Trophoblast cell (in vitro differentiated cells and primary cell): ENCODE data around the gene ARHGAP31.
A peak's percentile ranks its signal among the peaks of the same experiment; 100 is the strongest.

Source experiments
- DNase-seq, 2 donors: peaks; one replicate each; pipeline ENCODE4 v3.0.0-alpha.2; 2016
- H2AFZ ChIP-seq: 2 replicates; pipeline ENCODE4 v1.6.1; 2013; ENCODE audit warnings: low read length, moderate library complexity, mild to moderate bottlenecking; ENCODE audit not compliant: insufficient read depth, poor library complexity
- H2AK5ac ChIP-seq: 2 replicates; pipeline ENCODE4 v1.6.1; 2013; ENCODE audit warnings: mild to moderate bottlenecking, low read length
- H2BK120ac ChIP-seq: 2 replicates; pipeline ENCODE4 v1.6.1; 2013; ENCODE audit warnings: low read length, mild to moderate bottlenecking, moderate library complexity; ENCODE audit not compliant: insufficient read depth, poor library complexity
- H2BK12ac ChIP-seq: 2 replicates; pipeline ENCODE4 v1.6.1; 2013; ENCODE audit warnings: mild to moderate bottlenecking, low read length, moderate library complexity
- H2BK5ac ChIP-seq: 2 replicates; pipeline ENCODE4 v1.6.1; 2013; ENCODE audit warnings: low read length, low read depth, moderate library complexity, mild to moderate bottlenecking; ENCODE audit not compliant: poor library complexity
- H3K14ac ChIP-seq: 2 replicates; pipeline ENCODE4 v1.6.1; 2013; ENCODE audit warnings: mild to moderate bottlenecking, low read length
- H3K18ac ChIP-seq: 2 replicates; pipeline ENCODE4 v1.6.1; 2013; ENCODE audit warnings: mild to moderate bottlenecking, low read length
- H3K23ac ChIP-seq: 2 replicates; pipeline ENCODE4 v1.6.1; 2013; ENCODE audit warnings: low read length
- H3K27ac ChIP-seq: 2 replicates; pipeline ENCODE4 v1.5.1; 2013; ENCODE audit warnings: low read depth, mild to moderate bottlenecking, inconsistent platforms, low read length, moderate library complexity
- H3K27me3 ChIP-seq: 2 replicates; pipeline ENCODE4 v1.6.1; 2013; ENCODE audit warnings: inconsistent platforms, mild to moderate bottlenecking, low read length, moderate library complexity; ENCODE audit not compliant: insufficient read depth
- H3K36me3 ChIP-seq, 2 experiments: 1 replicate in 1 of 2; 2 replicates in 1 of 2; pipeline ENCODE4 v1.6.1; 2013; ENCODE audit warnings: low read length in 2 of 2, mild to moderate bottlenecking in 2 of 2, moderate library complexity in 1 of 2; ENCODE audit not compliant: insufficient read depth in 2 of 2, control insufficient read depth in 1 of 2
- H3K4ac ChIP-seq: 2 replicates; pipeline ENCODE4 v1.6.1; 2013; ENCODE audit warnings: low read depth, mild to moderate bottlenecking, low read length, moderate library complexity
- H3K4me1 ChIP-seq, 2 experiments: 1 replicate in 1 of 2; 2 replicates in 1 of 2; pipeline ENCODE4 v1.6.1; 2013; ENCODE audit warnings: low read length in 2 of 2, mild to moderate bottlenecking in 2 of 2, moderate library complexity in 1 of 2; ENCODE audit not compliant: insufficient read depth in 2 of 2, control insufficient read depth in 1 of 2
- H3K4me2 ChIP-seq: 2 replicates; pipeline ENCODE4 v1.6.1; 2013; ENCODE audit warnings: inconsistent platforms, mild to moderate bottlenecking, low read length, moderate library complexity
- H3K4me3 ChIP-seq: 2 replicates; pipeline ENCODE4 v1.5.1; 2013; ENCODE audit warnings: mild to moderate bottlenecking, low read depth, low read length, inconsistent platforms
- H3K79me1 ChIP-seq: one replicate; pipeline ENCODE4 v1.6.1; 2013; ENCODE audit warnings: low read length
- H3K79me2 ChIP-seq: 2 replicates; pipeline ENCODE4 v1.6.1; 2013; ENCODE audit warnings: low read length, mild to moderate bottlenecking; ENCODE audit not compliant: control insufficient read depth, insufficient read depth, poor library complexity
- H3K9ac ChIP-seq: 2 replicates; pipeline ENCODE4 v1.6.1; 2013; ENCODE audit warnings: mild to moderate bottlenecking, low read length
- H3K9me3 ChIP-seq: 2 replicates; pipeline ENCODE4 v1.6.1; 2013; ENCODE audit warnings: low read depth, mild to moderate bottlenecking, control low read depth, inconsistent platforms, low read length; ENCODE audit not compliant: insufficient read depth
- H4K12ac ChIP-seq: 2 replicates; pipeline ENCODE4 v1.6.1; 2013; ENCODE audit warnings: low read depth, mild to moderate bottlenecking, low read length, moderate library complexity
- H4K8ac ChIP-seq: 2 replicates; pipeline ENCODE4 v1.6.1; 2013; ENCODE audit warnings: low read depth, mild to moderate bottlenecking, low read length, moderate library complexity
- H4K91ac ChIP-seq: one replicate; pipeline ENCODE4 v1.6.1; 2013; ENCODE audit warnings: low read depth, mild to moderate bottlenecking, low read length, moderate library complexity
- WGBS: extraction: QIAGEN DNeasy Blood & Tissue Kit; methylation state at CpG from one replicate; pipeline ENCODE4 v1.1.7; 2013; ENCODE audit warnings: missing lambda C conversion rate; ENCODE audit not compliant: insufficient read length, insufficient coverage; ENCODE audit errors: extremely low coverage; 5-methylcytosine and 5-hydroxymethylcytosine counted together

The ARHGAP31 gene

GRCh38 chr3:119315600-119316312 is 21.6 kb downstream of the ARHGAP31 start:
- peak overlapping the region; percentile 59 for H2AFZ ChIP-seq
- peak overlapping the region; percentile 47 for H2BK120ac ChIP-seq
- peak overlapping the region; percentile 47 for H3K4ac ChIP-seq
- peak overlapping the region; percentile 1 for H3K27ac ChIP-seq
- H2AK5ac ChIP-seq: peak overlapping the region; percentile 47
- no peaks in the 10 kb centered on the region for H3K27me3 ChIP-seq
- peak in 1 of 2 donors; percentile 79 for DNase-seq
- H3K14ac ChIP-seq: peak overlapping the region; percentile 39
- H3K79me1 ChIP-seq: peaks cover 25% of the 10 kb centered on the region
- peaks cover 4% of the 10 kb centered on the region for H3K79me2 ChIP-seq
- WGBS: no CpG with 5 or more reads among the region's 3 CpGs
- H4K91ac ChIP-seq: peak overlapping the region; percentile 70
- no peak overlapping the region for H3K4me3 ChIP-seq
- no peak overlapping the region for H3K9ac ChIP-seq
- no peak overlapping the region for H3K23ac ChIP-seq
- H3K4me2 ChIP-seq: no peak overlapping the region
- no peaks in the 10 kb centered on the region for H3K9me3 ChIP-seq
- no peak overlapping the region for H4K12ac ChIP-seq
- no peak overlapping the region for H2BK5ac ChIP-seq
- no peak overlapping the region for H3K18ac ChIP-seq
- peak overlapping the region; percentile 69 for H4K8ac ChIP-seq
- H3K36me3 ChIP-seq: peaks cover 6 to 7% of the 10 kb centered on the region in 2 experiments
- H2BK12ac ChIP-seq: peak overlapping the region; percentile 84
- peaks cover 16 to 26% of the 10 kb centered on the region in 2 experiments for H3K4me1 ChIP-seq

DNA sequence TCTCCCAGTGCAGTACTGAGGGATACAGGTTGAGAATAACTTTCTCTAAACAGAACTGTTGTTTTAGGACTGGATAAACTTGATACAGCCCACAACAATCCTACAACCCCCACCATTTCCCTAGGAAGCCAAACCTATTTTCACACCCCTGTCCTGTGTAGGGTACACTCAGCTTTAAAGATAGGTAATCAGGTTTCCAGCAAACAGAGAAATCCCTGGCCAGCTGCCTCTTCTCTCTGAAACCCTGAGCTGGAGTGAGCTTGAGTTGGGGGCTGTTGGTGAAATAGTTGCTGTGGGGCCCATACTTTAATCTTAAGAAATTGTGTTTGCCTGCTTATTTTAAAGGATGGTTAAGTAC is 22.1 kb downstream of the ARHGAP31 start:
- no peak overlapping the region for H4K8ac ChIP-seq
- no peak overlapping the region for H2AFZ ChIP-seq
- no peak overlapping the region for H3K18ac ChIP-seq
- peaks cover 12 to 21% of the 10 kb centered on the region in 2 experiments for H3K4me1 ChIP-seq
- no peak overlapping the region for H2BK12ac ChIP-seq
- H4K91ac ChIP-seq: no peak overlapping the region
- H3K27me3 ChIP-seq: no peaks in the 10 kb centered on the region
- H4K12ac ChIP-seq: no peak overlapping the region
- H3K79me1 ChIP-seq: peaks cover 20% of the 10 kb centered on the region
- no peak overlapping the region for H2BK5ac ChIP-seq
- no peak overlapping the region for H3K27ac ChIP-seq
- no peak overlapping the region for H3K4me3 ChIP-seq
- no peak overlapping the region for H3K23ac ChIP-seq
- H3K14ac ChIP-seq: no peak overlapping the region
- peaks cover 6 to 7% of the 10 kb centered on the region in 2 experiments for H3K36me3 ChIP-seq
- no peak for DNase-seq
- no peak overlapping the region for H2AK5ac ChIP-seq
- no peaks in the 10 kb centered on the region for H3K9me3 ChIP-seq
- peak overlapping the region; percentile 0 for H2BK120ac ChIP-seq
- H3K9ac ChIP-seq: no peak overlapping the region
- no peak overlapping the region for H3K4me2 ChIP-seq
- H3K4ac ChIP-seq: no peak overlapping the region
- peaks cover 4% of the 10 kb centered on the region for H3K79me2 ChIP-seq

GRCh38 chr3:119318876-119319275 is 24.7 kb downstream of the ARHGAP31 start:
- Histone ChIP-seq H3K79me1 (peaks cover 31% of the 10 kb centered on the region), H3K4me1 (peaks cover 26% of the 10 kb centered on the region in 2 experiments), H3K23ac (no peak overlapping the region), H3K4me2 (no peak overlapping the region), H2BK12ac (no peak overlapping the region), H3K14ac (no peak overlapping the region), H4K8ac (no peak overlapping the region), H3K18ac (no peak overlapping the region), H2BK120ac (no peak overlapping the region), H2AFZ (no peak overlapping the region), H2AK5ac (no peak overlapping the region), H3K4ac (no peak overlapping the region), H3K9ac (no peak overlapping the region), H3K4me3 (no peak overlapping the region), H3K79me2 (peaks cover 15% of the 10 kb centered on the region), H3K27ac (no peak overlapping the region), H4K91ac (no peak overlapping the region), H3K36me3 (peaks cover 3 to 6% of the 10 kb centered on the region in 2 experiments), H3K27me3 (no peaks in the 10 kb centered on the region), H3K9me3 (no peaks in the 10 kb centered on the region), H4K12ac (no peak overlapping the region), H2BK5ac (no peak overlapping the region)
- DNase-seq: peak; percentile 72 to 96
- WGBS: no CpG with 5 or more reads among the region's 3 CpGs

DNA sequence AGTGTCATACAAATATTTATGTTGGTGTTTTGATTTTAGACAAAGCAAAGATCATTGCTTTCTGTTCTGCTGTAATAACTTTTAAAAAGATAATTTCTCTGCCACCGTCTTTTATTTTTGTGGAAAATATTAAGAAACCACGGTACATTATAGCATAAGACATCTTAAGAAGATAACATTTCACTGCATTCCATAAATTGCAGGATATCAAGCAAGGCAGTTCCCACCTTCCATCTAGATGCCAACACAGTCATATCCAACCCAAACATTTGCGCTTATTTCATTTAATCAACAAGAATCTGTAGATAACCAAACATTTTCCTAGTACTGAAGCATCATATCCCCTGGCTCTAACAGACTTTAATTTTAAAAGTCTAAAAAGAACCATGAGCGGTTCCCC is 25.1 kb downstream of the ARHGAP31 start:
- no peaks in the 10 kb centered on the region for H3K9me3 ChIP-seq
- H4K12ac ChIP-seq: no peak overlapping the region
- no peak overlapping the region for H4K91ac ChIP-seq
- H3K4ac ChIP-seq: no peak overlapping the region
- no peak overlapping the region for H3K18ac ChIP-seq
- H3K27ac ChIP-seq: no peak overlapping the region
- peaks cover 15% of the 10 kb centered on the region for H3K79me2 ChIP-seq
- peak in 1 of 2 donors; percentile 59 for DNase-seq
- no peaks in the 10 kb centered on the region for H3K27me3 ChIP-seq
- H3K79me1 ChIP-seq: peaks cover 30% of the 10 kb centered on the region
- H2AK5ac ChIP-seq: no peak overlapping the region
- no peak overlapping the region for H3K4me2 ChIP-seq
- no peak overlapping the region for H2BK120ac ChIP-seq
- H3K9ac ChIP-seq: no peak overlapping the region
- H3K4me3 ChIP-seq: no peak overlapping the region
- H3K14ac ChIP-seq: no peak overlapping the region
- no peak overlapping the region for H4K8ac ChIP-seq
- H2AFZ ChIP-seq: no peak overlapping the region
- peaks cover 0 to 1% of the 10 kb centered on the region in 2 experiments for H3K36me3 ChIP-seq
- peaks cover 23% of the 10 kb centered on the region in 2 experiments for H3K4me1 ChIP-seq
- H2BK5ac ChIP-seq: no peak overlapping the region
- H2BK12ac ChIP-seq: no peak overlapping the region
- no CpG with 5 or more reads among the region's 4 CpGs for WGBS
- H3K23ac ChIP-seq: no peak overlapping the region
